Lower leg skin (tissue), 4 donors: Measurements from ENCODE around the gene HIPK1. TPM values are rescaled to one million over a fixed set of nuclear protein-coding genes. Genes with fewer than 3 reads are reported as not detected.

Source experiments
- DNase-seq, 2 donors: peaks; one replicate each; pipeline ENCODE4 v3.0.0-alpha.2; 2019; ENCODE audit warnings: low spot score in 2 of 2
- H3K4me3 ChIP-seq: fragments of 200-600 bp; sonication (generic); 2 replicates; pipeline ENCODE4 v1.5.1; 2017; ENCODE audit warnings: mild to moderate bottlenecking, low read depth; ENCODE audit not compliant: poor library complexity, severe bottlenecking
- CTCF ChIP-seq, 3 donors: fragments of 450-650 bp; IDR thresholded peaks; one replicate each; pipeline ENCODE4 v1.5.1; 2016; ENCODE audit warnings: antibody characterized with exemption in 3 of 3, mild to moderate bottlenecking in 3 of 3, moderate library complexity in 2 of 3
- POLR2A ChIP-seq, 2 donors: fragments of 450-650 bp; IDR thresholded peaks; one replicate each; pipeline ENCODE4 v1.6.1; 2016 to 2017; ENCODE audit warnings: antibody characterized with exemption in 2 of 2, mild to moderate bottlenecking in 1 of 2, moderate library complexity in 1 of 2
- WGBS, 2 donors: methylation state at CpG; one replicate each; pipeline ENCODE4 v1.1.5; 2018; 5-methylcytosine and 5-hydroxymethylcytosine counted together
- intact Hi-C: fragments of 100-400 bp; cut with DNase I; formaldehyde crosslinking; loops from one replicate; pipeline ENCODE4 v1.15.0; 2023; ENCODE audit warnings: low total_unique reads
- total RNA-seq, 4 donors: library from RNA; depleted of rRNA; stranded (reverse); fragments of >200 nt; gene quantifications; one replicate each; pipeline ENCODE4 v1.1.0, GENCODE V29; 2016

HIPK1 gene
- total RNA-seq, 4 donors from 2014 or later, result 47.6 to 58.3 (median 54.5) TPM

- WGBS, 2 donors, result 71 to 80% methylated on average over 1 of the region's 1 CpG
- intact Hi-C loops, result no loop called here
- no peak for DNase-seq
- H3K4me3 ChIP-seq, result no peak overlapping the region
- TF ChIP-seq CTCF (IDR thresholded peaks at IDR 0.05) (no peak), POLR2A (IDR thresholded peaks at IDR 0.05) (no peak)
Measured at GRCh38 chr1:113958691-113959090, 29.6 kb downstream of the HIPK1 start.

GRCh38 chr1:113963281-113963906 is 34.3 kb downstream of the HIPK1 start:
- H3K4me3 ChIP-seq, result no peak overlapping the region
- TF ChIP-seq CTCF (IDR thresholded peaks at IDR 0.05) (no peak), POLR2A (IDR thresholded peaks at IDR 0.05) (no peak)
- DNase-seq, result no peak
- intact Hi-C loops, result no loop called here
- WGBS, 2 donors, result 93 to 95% methylated on average over 12 of the region's 12 CpGs

- no peak overlapping the region for H3K4me3 ChIP-seq
- TF ChIP-seq POLR2A (IDR thresholded peaks at IDR 0.05) (no peak), CTCF (IDR thresholded peaks at IDR 0.05) (no peak)
- intact Hi-C loops, result no loop called here
- DNase-seq, result no peak
- WGBS, 2 donors, result 85 to 89% methylated on average over 4 of the region's 4 CpGs
Measured at GRCh38 chr1:113965703-113966412, 36.7 kb downstream of the HIPK1 start.

GRCh38 chr1:113972954-113973353 is 43.8 kb downstream of the HIPK1 start:
- H3K4me3 ChIP-seq, result no peak overlapping the region
- TF ChIP-seq POLR2A (IDR thresholded peaks at IDR 0.05), result no peak
- no peak for TF ChIP-seq CTCF (IDR thresholded peaks at IDR 0.05)
- WGBS, 2 donors, result 85 to 88% methylated on average over 9 of the region's 9 CpGs
- intact Hi-C loops, result no loop called here
- no peak for DNase-seq

- H3K4me3 ChIP-seq, result no peak overlapping the region
- no peak for DNase-seq
- intact Hi-C loops, result no loop called here
- whole genome bisulfite sequencing, 2 donors, result 58 to 68% methylated on average over 4 of the region's 4 CpGs
- TF ChIP-seq POLR2A (IDR thresholded peaks at IDR 0.05), result no peak
- no peak for TF ChIP-seq CTCF (IDR thresholded peaks at IDR 0.05)
Measured at GRCh38 chr1:113975211-113975895, 46.2 kb downstream of the HIPK1 start.
